ENCODE data around the gene R3HDML. TPM values are rescaled to one million over a fixed set of nuclear protein-coding genes. Genes with fewer than 3 reads are reported as not detected.

R3HDML gene
- total and polyA plus RNA-seq, 3 donors from 2014 or later: 0.38 to 0.62 TPM; not detected in 1

GRCh38 chr20:44328428-44328827 lies 8.4 kb upstream of the R3HDML start:
- H3K27me3 ChIP-seq: no peaks in the 10 kb centered on the region
- DNase-seq: no peak
- no peaks in the 10 kb centered on the region for H3K36me3 ChIP-seq (ENCODE audit: low read depth, missing control alignments)
- TF ChIP-seq POLR2A (IDR thresholded peaks at IDR 0.05): no peak
- TF ChIP-seq, protein P1, sequence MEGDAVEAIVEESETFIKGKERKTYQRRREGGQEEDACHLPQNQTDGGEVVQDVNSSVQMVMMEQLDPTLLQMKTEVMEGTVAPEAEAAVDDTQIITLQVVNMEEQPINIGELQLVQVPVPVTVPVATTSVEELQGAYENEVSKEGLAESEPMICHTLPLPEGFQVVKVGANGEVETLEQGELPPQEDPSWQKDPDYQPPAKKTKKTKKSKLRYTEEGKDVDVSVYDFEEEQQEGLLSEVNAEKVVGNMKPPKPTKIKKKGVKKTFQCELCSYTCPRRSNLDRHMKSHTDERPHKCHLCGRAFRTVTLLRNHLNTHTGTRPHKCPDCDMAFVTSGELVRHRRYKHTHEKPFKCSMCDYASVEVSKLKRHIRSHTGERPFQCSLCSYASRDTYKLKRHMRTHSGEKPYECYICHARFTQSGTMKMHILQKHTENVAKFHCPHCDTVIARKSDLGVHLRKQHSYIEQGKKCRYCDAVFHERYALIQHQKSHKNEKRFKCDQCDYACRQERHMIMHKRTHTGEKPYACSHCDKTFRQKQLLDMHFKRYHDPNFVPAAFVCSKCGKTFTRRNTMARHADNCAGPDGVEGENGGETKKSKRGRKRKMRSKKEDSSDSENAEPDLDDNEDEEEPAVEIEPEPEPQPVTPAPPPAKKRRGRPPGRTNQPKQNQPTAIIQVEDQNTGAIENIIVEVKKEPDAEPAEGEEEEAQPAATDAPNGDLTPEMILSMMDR (IDR thresholded peaks at IDR 0.05): no peak
- 90 to 94% methylated on average over 4 of the region's 4 CpGs for WGBS, 2 donors
- H3K4me3 ChIP-seq: no peak overlapping the region
- H3K27ac ChIP-seq: no peak overlapping the region
- intact Hi-C loops (cut with DNase I; ENCODE audit: low total_unique reads): no loop called here
- peaks cover 4% of the 10 kb centered on the region for H3K4me1 ChIP-seq
- no peaks in the 10 kb centered on the region for H3K9me3 ChIP-seq

DNA sequence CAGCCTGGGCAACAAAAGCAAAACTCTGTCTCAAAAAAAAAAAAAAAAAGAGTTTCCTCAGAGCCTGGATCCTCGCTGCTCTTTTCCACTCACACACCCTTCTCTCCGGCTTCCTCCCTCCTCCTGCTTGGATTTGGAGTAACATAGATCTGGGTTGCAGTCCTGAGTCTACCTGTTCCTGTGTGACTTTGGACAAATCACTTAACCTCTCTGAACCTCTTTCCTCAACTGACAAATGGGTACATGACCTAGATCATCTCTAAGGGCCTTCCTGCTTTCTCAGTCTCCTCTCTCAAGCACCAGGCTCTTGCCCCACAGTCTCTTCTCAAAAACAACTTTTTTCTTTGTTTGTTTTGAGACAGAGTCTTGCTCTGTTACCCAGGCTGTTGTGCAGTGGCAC lies 5.6 kb upstream of the R3HDML start:
- H3K27me3 ChIP-seq: no peaks in the 10 kb centered on the region
- no peaks in the 10 kb centered on the region for H3K36me3 ChIP-seq (ENCODE audit: low read depth, missing control alignments)
- intact Hi-C loops (cut with DNase I; ENCODE audit: low total_unique reads): no loop called here
- DNase-seq: no peak
- H3K27ac ChIP-seq: no peak overlapping the region
- no peaks in the 10 kb centered on the region for H3K9me3 ChIP-seq
- H3K4me1 ChIP-seq: peaks cover 4% of the 10 kb centered on the region
- no peak overlapping the region for H3K4me3 ChIP-seq
- no peak for TF ChIP-seq POLR2A (IDR thresholded peaks at IDR 0.05)
- TF ChIP-seq, protein P1 (IDR thresholded peaks at IDR 0.05): no peak
- WGBS, 2 donors: 89 to 92% methylated on average over 2 of the region's 2 CpGs

DNA sequence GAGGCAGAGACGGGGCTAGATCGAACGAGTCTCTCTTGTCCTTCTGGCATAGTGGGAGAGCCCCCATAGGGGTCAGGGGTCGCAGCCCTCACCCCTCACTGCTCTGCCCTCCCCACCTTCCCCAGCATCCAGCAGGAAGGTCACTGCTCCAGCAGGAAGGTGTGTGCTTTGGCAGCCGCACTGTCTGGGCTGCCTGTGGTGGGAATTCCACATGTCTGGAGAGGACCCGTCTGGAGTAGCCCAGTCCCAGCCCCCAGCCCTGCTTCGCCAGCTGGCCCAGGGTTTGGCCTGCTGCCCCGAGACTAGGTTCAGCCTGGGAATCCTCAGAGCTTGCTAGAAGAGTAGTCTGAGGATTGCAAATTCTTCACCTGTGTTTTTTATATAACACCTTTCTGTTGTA lies 2.5 kb upstream of the R3HDML start:
- Histone ChIP-seq H3K4me1 (no peaks in the 10 kb centered on the region), H3K27ac (no peak overlapping the region), H3K9me3 (no peaks in the 10 kb centered on the region), H3K36me3 (ENCODE audit: low read depth, missing control alignments) (no peaks in the 10 kb centered on the region), H3K4me3 (no peak overlapping the region), H3K27me3 (no peaks in the 10 kb centered on the region)
- DNase-seq: no peak
- 51 to 55% methylated on average over 8 of the region's 8 CpGs for WGBS, 2 donors
- TF ChIP-seq, protein P1 (IDR thresholded peaks at IDR 0.05): no peak
- TF ChIP-seq POLR2A (IDR thresholded peaks at IDR 0.05): no peak
- intact Hi-C loops (cut with DNase I; ENCODE audit: low total_unique reads): no loop called here

- Histone ChIP-seq H3K27me3 (no peaks in the 10 kb centered on the region), H3K9me3 (no peaks in the 10 kb centered on the region)
Measured at GRCh38 chr20:44334709-44335108, 2.1 kb upstream of the R3HDML start.

DNA sequence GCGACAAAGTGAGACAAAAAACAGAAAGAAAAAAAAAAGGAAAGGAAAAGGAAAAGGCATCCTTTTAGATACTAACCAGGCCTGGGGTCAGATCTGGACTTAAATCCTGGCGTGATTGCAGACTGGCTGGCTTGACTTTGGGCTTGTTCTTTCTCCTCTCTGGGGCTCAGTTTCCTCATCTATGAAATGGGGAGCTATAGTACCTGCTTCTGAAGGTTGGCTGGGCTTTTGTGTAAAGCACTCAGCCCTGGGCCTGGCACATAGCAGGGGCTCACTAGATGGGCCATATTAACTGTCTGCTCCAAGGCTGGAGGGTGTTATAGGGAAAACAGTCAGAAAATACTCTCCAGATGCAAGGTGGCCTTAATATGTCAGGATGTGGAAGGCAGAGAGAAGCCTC lies 1.2 kb upstream of the R3HDML start:
- intact Hi-C loops (cut with DNase I; ENCODE audit: low total_unique reads): no loop called here
- no peak for DNase-seq
- no peaks in the 10 kb centered on the region for H3K4me1 ChIP-seq
- TF ChIP-seq POLR2A (IDR thresholded peaks at IDR 0.05): no peak
- TF ChIP-seq, protein P1 (IDR thresholded peaks at IDR 0.05): no peak
- 90 to 97% methylated on average over 2 of the region's 2 CpGs for WGBS, 2 donors
- H3K27ac ChIP-seq: no peak overlapping the region
- no peaks in the 10 kb centered on the region for H3K27me3 ChIP-seq
- H3K36me3 ChIP-seq (ENCODE audit: low read depth, missing control alignments): no peaks in the 10 kb centered on the region
- H3K4me3 ChIP-seq: no peak overlapping the region
- no peaks in the 10 kb centered on the region for H3K9me3 ChIP-seq

More at GRCh38 chr20:44334709-44335108, 2.1 kb upstream of the R3HDML start:
- WGBS, 2 donors: 85 to 93% methylated on average over 4 of the region's 4 CpGs
- no peak for DNase-seq
- Histone ChIP-seq H3K36me3 (ENCODE audit: low read depth, missing control alignments) (no peaks in the 10 kb centered on the region), H3K27ac (no peak overlapping the region), H3K4me3 (no peak overlapping the region), H3K4me1 (no peaks in the 10 kb centered on the region)
- intact Hi-C loops (cut with DNase I; ENCODE audit: low total_unique reads): no loop called here
- TF ChIP-seq, protein P1 (IDR thresholded peaks at IDR 0.05): no peak
- TF ChIP-seq POLR2A (IDR thresholded peaks at IDR 0.05): no peak
